GM23338 (cell line): Measurements from ENCODE around the gene EHF. TPM values are rescaled to one million over a fixed set of nuclear protein-coding genes. Genes with fewer than 3 reads are reported as not detected.

Experiments
- ATAC-seq: fragments of 200-7000 bp; cut with Tn5 transposase; 3 replicates; pipeline ENCODE4 v1.9.1; 2020
- DNase-seq: peaks from one replicate; pipeline ENCODE4 v3.0.0-alpha.2; 2015; ENCODE audit warnings: low spot score
- H2AFZ ChIP-seq: fragments of 200-600 bp; sonication (generic); 2 replicates; pipeline ENCODE4 v1.8.0; 2016; ENCODE audit warnings: antibody characterized with exemption, mild to moderate bottlenecking, moderate library complexity
- H3F3A ChIP-seq: fragments of 200-600 bp; sonication (generic); replicated peaks from 2 replicates; pipeline ENCODE4 v1.8.0; 2017; ENCODE audit warnings: antibody characterized with exemption, mixed run types, low read depth
- H3K27ac ChIP-seq: fragments of 200-600 bp; sonication (generic); 2 replicates; pipeline ENCODE4 v1.6.1; 2016; ENCODE audit warnings: low read depth
- H3K27me3 ChIP-seq: fragments of 200-600 bp; sonication (generic); 2 replicates; pipeline ENCODE4 v1.8.0; 2016; ENCODE audit warnings: mild to moderate bottlenecking, mixed run types, moderate library complexity; ENCODE audit not compliant: insufficient read depth
- H3K36me3 ChIP-seq: fragments of 200-600 bp; sonication (generic); 2 replicates; pipeline ENCODE4 v1.8.0; 2016; ENCODE audit warnings: mild to moderate bottlenecking; ENCODE audit not compliant: insufficient read depth
- H3K4me1 ChIP-seq: fragments of 200-600 bp; sonication (generic); 2 replicates; pipeline ENCODE4 v1.8.0; 2016; ENCODE audit warnings: mild to moderate bottlenecking, moderate library complexity; ENCODE audit not compliant: insufficient read depth
- H3K4me2 ChIP-seq: fragments of 200-600 bp; sonication (generic); 2 replicates; pipeline ENCODE4 v1.7.1; 2017; ENCODE audit warnings: mixed run types
- H3K4me3 ChIP-seq: fragments of 200-600 bp; sonication (generic); 2 replicates; pipeline ENCODE4 v1.6.1; 2016; ENCODE audit warnings: mixed run types
- H3K79me2 ChIP-seq: fragments of 200-600 bp; sonication (generic); replicated peaks from 2 replicates; pipeline ENCODE4 v1.8.0; 2017; ENCODE audit warnings: mild to moderate bottlenecking; ENCODE audit not compliant: insufficient read depth
- H3K9me2 ChIP-seq: fragments of 200-600 bp; sonication (generic); 2 replicates; pipeline ENCODE4 v1.8.0; 2017; ENCODE audit not compliant: insufficient read depth
- H4K20me1 ChIP-seq: fragments of 200-600 bp; sonication (generic); replicated peaks from 2 replicates; pipeline ENCODE4 v1.8.0; 2017; ENCODE audit warnings: mild to moderate bottlenecking; ENCODE audit not compliant: insufficient read depth
- H3K27ac Mint-ChIP-seq: 2 replicates; pipeline ENCODE4 v1.8.0; 2020; ENCODE audit warnings: inconsistent platforms, mild to moderate bottlenecking, moderate library complexity, mixed read lengths
- H3K27me3 Mint-ChIP-seq: 3 replicates; pipeline ENCODE4 v1.8.0; 2022; ENCODE audit warnings: low read depth, mild to moderate bottlenecking, moderate library complexity, mixed read lengths, inconsistent platforms; ENCODE audit not compliant: insufficient read depth, poor library complexity
- H3K36me3 Mint-ChIP-seq: 3 replicates; pipeline ENCODE4 v1.8.0; 2021; ENCODE audit warnings: low read depth, mild to moderate bottlenecking, inconsistent platforms, moderate library complexity, mixed read lengths
- H3K4me1 Mint-ChIP-seq: 3 replicates; pipeline ENCODE4 v1.8.0; 2020; ENCODE audit warnings: mild to moderate bottlenecking, inconsistent platforms, mixed read lengths
- H3K4me3 Mint-ChIP-seq: 3 replicates; pipeline ENCODE4 v1.8.0; 2021; ENCODE audit warnings: moderate library complexity, mild to moderate bottlenecking, inconsistent platforms, mixed read lengths
- H3K9me3 Mint-ChIP-seq: 3 replicates; pipeline ENCODE4 v1.8.0; 2020; ENCODE audit warnings: moderate library complexity, mild to moderate bottlenecking, inconsistent platforms, mixed read lengths
- CREB1 ChIP-seq: fragments of 250-450 bp; sonication (Bioruptor Pico); IDR thresholded peaks from 2 replicates; pipeline ENCODE4 v1.5.0; 2020; ENCODE audit warnings: low read depth, mild to moderate bottlenecking, moderate library complexity
- ETS1 ChIP-seq: IDR thresholded peaks from 2 replicates; pipeline ENCODE4 v1.6.1; 2016; ENCODE audit warnings: antibody characterized with exemption
- EZH2phosphoT487 ChIP-seq: fragments of 200-600 bp; sonication (generic); IDR thresholded peaks from one replicate; pipeline ENCODE4 v1.8.1; 2018; ENCODE audit warnings: antibody characterized with exemption; ENCODE audit not compliant: unreplicated experiment
- JUNB ChIP-seq: IDR thresholded peaks from one replicate; pipeline ENCODE4 v1.6.1; 2016; ENCODE audit warnings: antibody characterized with exemption; ENCODE audit not compliant: unreplicated experiment
- REST ChIP-seq: IDR thresholded peaks from one replicate; pipeline ENCODE4 v1.6.1; 2018; ENCODE audit warnings: antibody characterized with exemption; ENCODE audit not compliant: unreplicated experiment
- STAT1 ChIP-seq: IDR thresholded peaks from one replicate; pipeline ENCODE4 v1.6.1; 2016; ENCODE audit warnings: antibody characterized with exemption; ENCODE audit not compliant: unreplicated experiment
- ZNF114 ChIP-seq: fragments of 250-450 bp; sonication (Bioruptor Pico); IDR thresholded peaks from 2 replicates; pipeline ENCODE4 v1.5.0; 2020; ENCODE audit warnings: mild to moderate bottlenecking, moderate library complexity
- ZNF331 ChIP-seq: fragments of 250-450 bp; sonication (Bioruptor Pico); IDR thresholded peaks from 2 replicates; pipeline ENCODE4 v1.5.0; 2020; ENCODE audit warnings: low read depth, mild to moderate bottlenecking, moderate library complexity
- ZNF462 ChIP-seq: fragments of 250-450 bp; sonication (Bioruptor Pico); IDR thresholded peaks from 2 replicates; pipeline ENCODE4 v1.5.0; 2020; ENCODE audit warnings: mild to moderate bottlenecking, moderate library complexity
- polyA plus RNA-seq: library from polyadenylated mRNA; unstranded; fragments of >200 nt; fragmentation: Nextera tagmentation; extraction: Ambion mirVana; gene quantifications from 2 replicates; pipeline ENCODE4 v1.2.1, GENCODE V29; 2016
- total RNA-seq: library from RNA; depleted of rRNA; stranded (reverse); fragments of >200 nt; shearing (Covaris generic); gene quantifications from 2 replicates; pipeline ENCODE4 v1.2.3, GENCODE V29; 2014

The EHF gene
- total and polyA plus RNA-seq, 2 experiments from 2014 or later, result not detected

GRCh38 chr11:34640924-34641275 is 20.0 kb downstream of the EHF start:
- TF ChIP-seq ETS1, result no peak
- TF ChIP-seq ZNF114 (CRISPR knock-in tag), result no peak
- no peak for TF ChIP-seq REST
- TF ChIP-seq CREB1 (CRISPR knock-in tag), result no peak
- no peak for TF ChIP-seq STAT1
- no peak for TF ChIP-seq EZH2phosphoT487
- TF ChIP-seq ZNF462 (CRISPR knock-in tag), result no peak
- no peak for TF ChIP-seq JUNB
- TF ChIP-seq ZNF331 (CRISPR knock-in tag), result no peak
- H3K79me2 ChIP-seq, result no peaks in the 10 kb centered on the region
- no peaks in the 10 kb centered on the region for H3F3A ChIP-seq
- H3K27ac ChIP-seq, result no peak overlapping the region
- H3K36me3 ChIP-seq, result no peaks in the 10 kb centered on the region
- H3K27me3 ChIP-seq, result no peaks in the 10 kb centered on the region
- DNase-seq (no peak), ATAC-seq (no peak)
- no peaks in the 10 kb centered on the region for H4K20me1 ChIP-seq
- Mint-ChIP-seq H3K36me3 (no peaks in the 10 kb centered on the region), H3K4me3 (no peak overlapping the region), H3K9me3 (no peaks in the 10 kb centered on the region), H3K27me3 (peaks cover 3% of the 10 kb centered on the region), H3K4me1 (peaks cover 2% of the 10 kb centered on the region; the same call in 1 of the 3 replicates), H3K27ac (no peak overlapping the region)
- 0 out of 2 replicates have a peak, but pooled peaks cover 7% of the 10 kb centered on the region for H3K9me2 ChIP-seq
- no peak overlapping the region for H3K4me2 ChIP-seq
- H3K4me3 ChIP-seq, result no peak overlapping the region
- no peak overlapping the region for H2AFZ ChIP-seq
- no peaks in the 10 kb centered on the region for H3K4me1 ChIP-seq
